Panc1 (cell line): Measurements from ENCODE around the gene CAMK2B.

Source experiments
- POLR2AphosphoS5 ChIP-seq: IDR thresholded peaks from 2 replicates; pipeline ENCODE4 v1.6.1; 2012; ENCODE audit warnings: mild to moderate bottlenecking, low read depth, low read length, moderate library complexity
- TF ChIP-seq, protein P1 (sequence below): fragments of 450-650 bp; IDR thresholded peaks from 2 replicates; pipeline ENCODE4 v1.5.1; 2017; ENCODE audit warnings: mild to moderate bottlenecking

DNA sequence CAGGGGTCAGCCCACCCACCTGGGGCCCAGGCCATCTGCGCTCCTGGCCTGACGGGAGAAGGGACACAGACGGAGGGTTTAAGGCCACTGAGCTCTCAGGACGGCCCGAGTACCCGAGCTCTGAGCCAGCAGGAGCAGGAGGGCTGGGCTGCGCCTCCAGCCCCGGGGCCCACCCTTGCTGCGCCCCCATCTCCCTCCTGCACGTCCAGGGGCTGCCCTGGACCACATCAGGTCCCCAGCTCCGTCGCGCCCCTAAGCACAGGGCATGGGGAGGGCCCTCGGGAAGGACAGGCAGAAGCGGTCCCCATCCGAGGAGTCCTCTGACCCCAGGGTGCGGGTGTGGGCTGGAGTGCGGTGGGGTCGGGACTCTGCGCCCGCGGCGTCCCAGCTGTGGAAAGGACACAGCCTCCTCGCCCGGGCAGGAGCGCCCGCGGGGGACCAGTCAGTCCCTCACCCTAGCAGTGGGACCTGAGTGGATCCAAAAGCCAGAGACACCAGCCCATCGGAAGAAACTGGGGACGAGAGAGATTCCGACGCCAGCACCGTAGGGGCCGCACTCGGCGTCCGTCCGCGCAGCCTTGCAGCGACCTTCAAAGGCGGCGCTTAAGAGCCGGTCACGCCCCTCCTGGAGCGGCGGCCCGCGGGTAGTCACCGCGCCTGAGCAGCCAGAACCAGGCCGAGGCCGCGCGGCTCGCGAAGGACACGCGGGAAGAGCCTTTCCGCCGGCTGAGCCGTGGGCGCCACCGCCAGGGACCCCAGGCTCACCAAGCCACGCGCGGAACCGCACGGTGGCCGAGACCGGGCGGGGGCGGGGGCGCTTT lies 15.9 kb downstream of the CAMK2B start:
- no peak for TF ChIP-seq POLR2AphosphoS5
- TF ChIP-seq, protein P1, sequence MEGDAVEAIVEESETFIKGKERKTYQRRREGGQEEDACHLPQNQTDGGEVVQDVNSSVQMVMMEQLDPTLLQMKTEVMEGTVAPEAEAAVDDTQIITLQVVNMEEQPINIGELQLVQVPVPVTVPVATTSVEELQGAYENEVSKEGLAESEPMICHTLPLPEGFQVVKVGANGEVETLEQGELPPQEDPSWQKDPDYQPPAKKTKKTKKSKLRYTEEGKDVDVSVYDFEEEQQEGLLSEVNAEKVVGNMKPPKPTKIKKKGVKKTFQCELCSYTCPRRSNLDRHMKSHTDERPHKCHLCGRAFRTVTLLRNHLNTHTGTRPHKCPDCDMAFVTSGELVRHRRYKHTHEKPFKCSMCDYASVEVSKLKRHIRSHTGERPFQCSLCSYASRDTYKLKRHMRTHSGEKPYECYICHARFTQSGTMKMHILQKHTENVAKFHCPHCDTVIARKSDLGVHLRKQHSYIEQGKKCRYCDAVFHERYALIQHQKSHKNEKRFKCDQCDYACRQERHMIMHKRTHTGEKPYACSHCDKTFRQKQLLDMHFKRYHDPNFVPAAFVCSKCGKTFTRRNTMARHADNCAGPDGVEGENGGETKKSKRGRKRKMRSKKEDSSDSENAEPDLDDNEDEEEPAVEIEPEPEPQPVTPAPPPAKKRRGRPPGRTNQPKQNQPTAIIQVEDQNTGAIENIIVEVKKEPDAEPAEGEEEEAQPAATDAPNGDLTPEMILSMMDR = no peak
